ENCODE data around the gene OR3A3. TPM values are rescaled to one million over a fixed set of nuclear protein-coding genes. Genes with fewer than 3 reads are reported as not detected.
"Not testable (repeated sequence)": the region's sequence is repeated elsewhere in the genome, so short reads cannot be mapped to it uniquely, and the experiment has no call there.

OR3A3 gene
- total RNA-seq, result not detected

DNA sequence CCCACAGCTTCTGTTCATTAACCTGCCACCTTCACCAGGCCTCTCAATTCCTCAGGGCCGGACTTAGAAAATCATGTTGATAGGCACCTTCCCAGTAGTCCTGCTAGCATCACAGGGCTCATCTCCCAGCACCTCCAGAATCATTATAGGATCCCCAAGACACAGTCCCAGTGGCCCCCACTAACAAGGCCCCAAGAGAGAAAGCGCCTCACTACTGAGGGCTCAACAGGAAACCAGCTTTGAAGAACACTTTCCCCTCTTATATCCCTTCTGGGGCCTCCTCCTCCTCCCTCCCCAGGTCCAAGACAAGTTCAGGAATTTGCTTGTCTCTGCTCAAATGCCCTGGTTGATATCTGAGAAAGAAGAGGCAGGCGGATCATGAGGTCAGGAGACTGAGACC, at the start of gene OR3A3:
Gene OR3A3, plus strand, starts transcription at position 301 of the 400 bp plus-strand sequence.
- ChIA-PET CTCF (no interaction called here), POLR2A (no interaction called here)
- H3K36me3 Mint-ChIP-seq (ENCODE audit: low read depth), result no peaks in the 10 kb centered on the region
- peaks cover 11% of the 10 kb centered on the region for H3K9me3 Mint-ChIP-seq
- H3K27me3 Mint-ChIP-seq, result peaks cover 13% of the 10 kb centered on the region
- H3K4me1 Mint-ChIP-seq, result no peaks in the 10 kb centered on the region
- no peak within 1 kb of the TSS for H3K27ac Mint-ChIP-seq
- no peak for DNase-seq
- H3K4me3 Mint-ChIP-seq, result no peak within 1 kb of the TSS

DNA sequence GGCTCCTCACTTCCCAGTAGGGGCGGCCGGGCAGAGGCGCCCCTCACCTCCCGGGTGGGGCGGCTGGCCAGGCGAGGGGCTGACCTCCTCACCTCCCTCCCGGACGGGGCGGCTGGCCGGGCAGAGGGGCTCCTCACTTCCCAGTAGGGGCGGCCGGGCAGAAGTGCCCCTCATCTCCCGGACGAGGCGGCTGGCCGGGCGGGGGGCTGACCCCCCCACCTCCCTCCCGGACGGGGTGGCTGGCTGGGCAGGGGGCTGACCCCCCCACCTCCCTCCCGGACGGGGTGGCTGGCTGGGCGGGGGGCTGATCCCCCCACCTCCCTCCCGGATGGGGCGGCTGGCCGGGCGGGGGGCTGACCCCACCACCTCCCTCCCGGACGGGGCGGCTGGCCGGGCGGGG, 40.0 kb upstream of the OR3A3 start:
- H3K9me3 Mint-ChIP-seq, result peaks cover 13% of the 10 kb centered on the region
- H3K4me3 Mint-ChIP-seq; CTCF ChIA-PET; H3K36me3 Mint-ChIP-seq (ENCODE audit: low read depth); POLR2A ChIA-PET; H3K27ac Mint-ChIP-seq; H3K4me1 Mint-ChIP-seq; H3K27me3 Mint-ChIP-seq; DNase-seq: not testable (repeated sequence)

DNA sequence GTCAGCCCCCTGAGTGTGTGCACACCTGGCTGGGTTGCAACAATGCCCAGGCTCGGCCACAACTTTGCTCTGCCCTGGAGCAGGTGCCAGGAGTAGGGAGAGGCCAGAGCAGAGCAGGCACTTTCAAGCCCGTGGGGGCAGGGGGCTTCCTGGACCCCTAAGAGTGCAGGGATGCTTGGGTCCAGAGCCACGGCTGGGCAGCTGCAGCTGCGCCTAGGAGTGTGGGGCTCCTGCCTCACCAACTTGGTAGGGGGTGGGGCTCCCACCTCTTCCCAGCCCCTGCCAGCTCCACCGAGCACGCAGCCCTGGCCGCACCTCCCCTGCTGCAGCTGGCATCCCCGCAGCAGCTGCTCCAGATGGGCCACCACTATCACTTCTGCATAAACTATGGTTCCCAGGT, 32.8 kb upstream of the OR3A3 start:
- DNase-seq, result no peak
- Mint-ChIP-seq H3K4me3 (no peak overlapping the region), H3K36me3 (ENCODE audit: low read depth) (no peaks in the 10 kb centered on the region), H3K4me1 (no peaks in the 10 kb centered on the region), H3K9me3 (peaks cover 7% of the 10 kb centered on the region), H3K27me3 (no peaks in the 10 kb centered on the region), H3K27ac (no peak overlapping the region)
- CTCF ChIA-PET, result interaction anchor here (0.5 kb wide), 1 partner anchor 748 kb away, joined by 3 read pairs; no protein-coding TSS in a partner anchor
- POLR2A ChIA-PET, result no interaction called here

DNA sequence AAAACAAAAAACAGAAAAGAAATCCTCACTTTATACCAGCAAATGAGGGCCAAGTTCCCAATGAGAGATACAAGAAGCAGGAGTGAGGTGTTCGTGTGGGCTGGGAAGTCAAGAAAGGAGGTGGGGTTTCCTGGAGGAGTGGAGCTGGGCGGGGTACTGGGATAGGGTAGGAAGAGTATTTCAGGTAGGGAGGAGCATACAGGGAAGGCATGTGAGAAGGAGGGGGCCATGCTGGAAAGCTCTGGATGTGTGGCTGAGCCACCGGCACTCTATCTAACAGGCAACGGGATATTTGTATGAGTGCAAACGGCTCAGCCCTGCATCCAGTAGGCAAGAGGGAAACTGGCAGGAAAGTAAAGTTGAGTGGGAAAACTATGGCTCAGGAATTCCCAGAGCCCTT, 29.2 kb upstream of the OR3A3 start:
- Mint-ChIP-seq H3K27me3 (peaks cover 5% of the 10 kb centered on the region), H3K9me3 (peaks cover 2% of the 10 kb centered on the region), H3K27ac (no peak overlapping the region), H3K4me3 (no peak overlapping the region), H3K36me3 (ENCODE audit: low read depth) (no peaks in the 10 kb centered on the region), H3K4me1 (peaks cover 8% of the 10 kb centered on the region)
- no peak for DNase-seq
- ChIA-PET POLR2A (no interaction called here), CTCF (no interaction called here)

DNA sequence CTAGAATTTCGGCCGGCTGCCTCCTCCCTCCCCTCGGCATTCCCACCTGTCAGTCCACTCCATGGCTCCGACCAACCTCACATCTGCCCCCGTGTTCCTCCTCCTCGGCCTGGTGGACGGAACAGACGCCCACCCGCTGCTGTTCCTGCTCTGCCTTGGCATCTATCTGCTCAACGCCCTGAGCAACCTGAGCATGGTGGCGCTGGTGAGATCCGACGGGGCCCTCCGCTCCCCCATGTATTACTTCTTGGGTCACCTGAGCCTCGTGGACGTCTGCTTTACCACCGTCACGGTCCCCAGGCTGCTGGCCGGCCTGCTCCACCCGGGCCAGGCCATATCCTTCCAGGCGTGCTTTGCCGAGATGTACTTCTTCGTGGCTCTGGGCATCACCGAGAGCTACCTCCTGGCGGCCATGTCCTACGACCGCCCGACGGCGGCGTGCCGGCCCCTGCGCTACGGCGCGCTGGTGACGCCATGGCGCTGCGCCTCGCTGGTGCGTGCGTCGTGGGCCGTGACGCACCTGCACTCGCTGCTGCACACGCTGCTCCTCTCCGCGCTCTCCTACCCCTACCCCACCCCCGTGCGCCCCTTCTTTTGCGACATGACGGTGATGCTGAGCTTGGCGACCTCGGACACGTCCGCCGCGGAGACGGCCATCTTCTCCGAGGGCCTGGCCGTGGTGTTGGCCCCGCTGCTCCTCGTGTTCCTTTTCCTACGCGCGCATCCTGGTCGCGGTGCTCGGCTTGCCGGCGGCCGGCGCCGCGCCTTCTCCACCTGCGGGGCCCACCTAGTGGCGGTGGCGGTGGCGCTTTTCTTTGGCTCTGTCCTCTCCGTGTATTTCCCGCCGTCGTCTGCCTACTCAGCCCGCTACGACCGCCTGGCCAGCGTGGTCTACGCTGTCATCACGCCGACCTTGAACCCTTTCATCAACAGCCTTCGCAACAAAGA, 25.0 kb upstream of the OR3A3 start, which contains the start of gene OR3A2:
Gene OR3A2, minus strand, starts transcription at position 440 of the 948 bp plus-strand sequence.
- Mint-ChIP-seq H3K9me3 (peaks cover 2% of the 10 kb centered on the region), H3K27me3 (peaks cover 7% of the 10 kb centered on the region), H3K4me3 (peak within 1 kb of the TSS; percentile 69), H3K4me1 (peaks cover 8% of the 10 kb centered on the region), H3K36me3 (ENCODE audit: low read depth) (no peaks in the 10 kb centered on the region), H3K27ac (peak within 1 kb of the TSS; percentile 55)
- peak; percentile 45 for DNase-seq
- CTCF ChIA-PET, result no interaction called here
- POLR2A ChIA-PET, result no interaction called here

DNA sequence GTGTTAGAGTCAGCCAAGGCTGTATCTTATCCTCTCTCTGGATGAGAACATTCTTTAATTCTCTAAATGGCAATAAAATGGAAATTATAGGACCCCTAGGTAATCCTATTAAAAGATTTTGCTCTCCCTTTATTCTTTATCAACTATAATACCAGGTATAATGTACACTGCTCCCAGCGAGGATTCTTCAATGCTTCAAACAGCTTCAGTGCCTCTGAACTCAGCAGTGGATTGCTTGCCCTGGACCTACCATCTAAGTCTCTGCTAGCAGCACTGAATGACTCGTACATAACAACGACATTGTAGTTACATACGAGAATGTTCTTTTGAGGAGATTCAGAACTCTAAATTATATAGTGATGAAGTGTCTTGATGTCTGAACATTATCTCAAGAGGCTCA, 21.4 kb upstream of the OR3A3 start:
- CTCF ChIA-PET, result no interaction called here
- POLR2A ChIA-PET, result no interaction called here
- H3K4me3 Mint-ChIP-seq, result no peak overlapping the region
- H3K27ac Mint-ChIP-seq, result no peak overlapping the region
- peaks cover 8% of the 10 kb centered on the region for H3K4me1 Mint-ChIP-seq
- no peak for DNase-seq
- no peaks in the 10 kb centered on the region for H3K36me3 Mint-ChIP-seq (ENCODE audit: low read depth)
- peaks cover 17% of the 10 kb centered on the region for H3K27me3 Mint-ChIP-seq
- H3K9me3 Mint-ChIP-seq, result peaks cover 2% of the 10 kb centered on the region

DNA sequence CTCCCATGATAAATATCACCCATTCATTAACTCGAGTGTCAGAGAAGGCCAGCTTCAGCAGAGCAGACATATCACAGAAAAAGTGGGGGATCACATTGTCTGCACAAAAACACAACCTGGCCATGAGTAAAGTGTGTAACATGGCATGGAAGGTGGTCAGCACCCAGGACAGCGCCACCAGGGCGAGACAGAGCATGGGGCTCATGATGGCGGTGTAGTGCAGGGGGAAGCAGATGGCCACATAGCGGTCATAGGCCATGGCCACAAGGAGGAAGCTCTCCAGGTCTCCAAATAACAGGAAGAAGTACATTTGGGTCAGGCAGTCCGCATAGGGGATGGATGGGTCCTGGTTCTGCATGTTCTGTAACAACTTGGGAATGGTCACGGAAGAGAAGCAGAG, 13.4 kb upstream of the OR3A3 start:
- DNase-seq; H3K9me3 Mint-ChIP-seq; H3K4me1 Mint-ChIP-seq; POLR2A ChIA-PET; H3K27ac Mint-ChIP-seq; H3K4me3 Mint-ChIP-seq; H3K27me3 Mint-ChIP-seq; H3K36me3 Mint-ChIP-seq (ENCODE audit: low read depth): not testable (repeated sequence)
- CTCF ChIA-PET, result interaction anchor here (0.5 kb wide), 1 partner anchor 386 kb away, joined by 4 read pairs; no protein-coding TSS in a partner anchor

DNA sequence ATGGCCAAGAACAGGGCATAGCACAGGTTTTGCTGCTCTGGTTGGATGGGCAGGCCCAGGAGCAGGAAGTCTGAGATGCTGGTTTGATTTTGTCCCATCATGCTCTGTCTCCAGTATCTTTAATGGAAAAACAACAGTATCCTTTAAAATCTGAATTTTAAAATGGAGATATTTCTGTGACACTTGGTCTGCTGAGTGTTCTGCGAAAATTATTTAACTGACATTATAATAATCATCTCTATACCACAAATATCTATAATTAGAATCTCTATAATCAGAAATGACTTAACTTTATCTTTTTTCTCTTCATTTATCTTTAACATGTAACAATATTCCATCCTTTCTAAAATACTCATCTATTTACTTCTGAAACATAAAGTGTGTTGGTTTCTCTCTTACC, 12.9 kb upstream of the OR3A3 start, which contains the start of gene OR1E1:
Gene OR1E1, minus strand, starts transcription at position 101 of the 400 bp plus-strand sequence. Its CDS starts 0 bp downstream, at position 101.
- CTCF ChIA-PET, result no interaction called here
- H3K36me3 Mint-ChIP-seq (ENCODE audit: low read depth), result no peaks in the 10 kb centered on the region
- H3K27ac Mint-ChIP-seq, result no peak within 1 kb of the TSS
- no peak within 1 kb of the TSS for H3K4me3 Mint-ChIP-seq
- peaks cover 2% of the 10 kb centered on the region for H3K27me3 Mint-ChIP-seq
- H3K4me1 Mint-ChIP-seq, result no peaks in the 10 kb centered on the region
- DNase-seq, result no peak
- H3K9me3 Mint-ChIP-seq, result no peaks in the 10 kb centered on the region
- POLR2A ChIA-PET, result no interaction called here

DNA sequence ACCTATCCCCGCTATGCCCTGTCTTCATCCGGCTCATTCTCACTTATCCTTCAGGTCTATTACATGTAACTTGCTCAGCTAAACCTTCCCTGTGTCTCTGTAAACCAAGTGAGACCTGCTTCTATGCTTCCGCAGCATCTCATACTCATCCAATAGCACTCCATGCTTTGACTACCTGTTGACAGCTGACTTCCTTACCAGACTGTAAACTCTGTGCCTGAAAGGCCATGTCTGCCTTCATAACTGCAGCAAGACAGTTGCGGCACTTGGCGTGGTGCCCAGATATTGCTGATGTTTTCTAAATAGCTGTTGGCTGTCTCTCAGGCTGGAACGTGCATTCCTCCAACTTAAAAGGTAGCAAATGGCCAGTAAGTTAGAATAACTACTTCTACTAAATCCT, 11.1 kb upstream of the OR3A3 start:
- Mint-ChIP-seq H3K36me3 (ENCODE audit: low read depth) (no peaks in the 10 kb centered on the region), H3K27me3 (peaks cover 2% of the 10 kb centered on the region)

DNA sequence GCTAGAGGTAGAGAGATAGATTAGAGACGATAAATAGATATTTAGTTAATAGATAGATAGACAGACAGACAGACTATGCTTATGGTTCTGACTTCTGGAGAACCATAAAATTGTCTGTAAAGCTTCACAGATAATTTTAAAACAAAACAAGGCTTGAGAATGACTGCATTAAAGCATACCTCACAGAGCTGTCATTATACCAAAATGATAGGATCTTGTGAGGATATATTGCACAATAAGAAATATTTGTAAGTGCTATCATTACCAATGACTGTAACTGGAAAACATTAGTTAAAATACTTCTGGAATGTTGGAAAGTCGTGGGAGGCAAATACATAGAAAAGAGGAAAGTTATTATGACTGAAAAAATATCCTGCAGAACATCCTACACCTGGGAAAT, 9.4 kb upstream of the OR3A3 start:
- Mint-ChIP-seq H3K36me3 (ENCODE audit: low read depth) (no peaks in the 10 kb centered on the region), H3K9me3 (no peaks in the 10 kb centered on the region), H3K27ac (no peak overlapping the region), H3K4me1 (no peaks in the 10 kb centered on the region), H3K4me3 (no peak overlapping the region), H3K27me3 (peaks cover 2% of the 10 kb centered on the region)
- ChIA-PET POLR2A (no interaction called here), CTCF (no interaction called here)
- DNase-seq, result no peak

More for the DNA sequence above, 11.1 kb upstream of the OR3A3 start:
- CTCF ChIA-PET, result no interaction called here
- POLR2A ChIA-PET, result no interaction called here
- Mint-ChIP-seq H3K9me3 (no peaks in the 10 kb centered on the region), H3K4me3 (no peak overlapping the region), H3K27ac (no peak overlapping the region), H3K4me1 (no peaks in the 10 kb centered on the region)
- DNase-seq, result no peak

DNA sequence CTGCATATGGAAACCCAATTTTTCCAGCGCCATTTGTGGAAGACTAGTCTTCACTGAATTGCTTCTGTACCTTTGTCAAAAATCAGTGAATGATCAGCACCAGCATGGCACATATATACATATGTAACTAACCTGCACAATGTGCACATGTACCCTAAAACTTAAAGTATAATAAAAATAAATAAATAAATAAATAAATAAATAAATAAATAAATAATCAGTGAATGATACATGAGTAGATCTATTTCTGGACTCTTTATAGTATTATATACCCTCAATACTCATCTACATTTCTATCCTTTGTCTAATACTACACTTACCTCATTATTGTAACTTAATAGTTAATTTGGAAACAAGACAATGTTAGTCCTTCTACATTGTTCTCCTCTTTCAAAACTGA, 7.3 kb upstream of the OR3A3 start:
- H3K36me3 Mint-ChIP-seq (ENCODE audit: low read depth); H3K27ac Mint-ChIP-seq; H3K4me3 Mint-ChIP-seq; CTCF ChIA-PET; POLR2A ChIA-PET; H3K4me1 Mint-ChIP-seq; DNase-seq; H3K9me3 Mint-ChIP-seq; H3K27me3 Mint-ChIP-seq: not testable (repeated sequence)

DNA sequence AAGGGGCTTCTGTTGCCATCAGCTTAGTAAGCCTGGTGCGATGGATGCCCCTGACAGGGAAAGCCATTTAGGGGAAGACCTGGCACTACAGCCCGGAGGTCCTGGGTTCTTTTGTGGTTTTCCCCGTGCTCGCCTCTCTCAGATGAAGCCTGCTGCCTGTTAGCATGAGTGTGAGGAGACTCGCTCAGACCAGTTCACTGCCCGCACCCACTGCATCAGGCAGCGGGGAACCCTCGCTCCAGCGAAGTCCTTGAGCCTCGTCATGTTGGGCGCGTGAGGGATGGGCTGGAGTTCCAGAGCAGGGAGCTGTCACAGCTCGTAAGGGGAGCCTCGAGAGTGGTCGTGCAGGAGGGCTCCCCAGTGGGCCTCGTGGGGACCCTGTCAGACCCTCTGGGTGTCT, 1.0 kb downstream of the OR3A3 start:
- H3K36me3 Mint-ChIP-seq (ENCODE audit: low read depth); H3K4me1 Mint-ChIP-seq; CTCF ChIA-PET; H3K27ac Mint-ChIP-seq; POLR2A ChIA-PET; H3K4me3 Mint-ChIP-seq; DNase-seq: not testable (repeated sequence)
- Mint-ChIP-seq H3K27me3 (peaks cover 16% of the 10 kb centered on the region), H3K9me3 (peaks cover 11% of the 10 kb centered on the region)

DNA sequence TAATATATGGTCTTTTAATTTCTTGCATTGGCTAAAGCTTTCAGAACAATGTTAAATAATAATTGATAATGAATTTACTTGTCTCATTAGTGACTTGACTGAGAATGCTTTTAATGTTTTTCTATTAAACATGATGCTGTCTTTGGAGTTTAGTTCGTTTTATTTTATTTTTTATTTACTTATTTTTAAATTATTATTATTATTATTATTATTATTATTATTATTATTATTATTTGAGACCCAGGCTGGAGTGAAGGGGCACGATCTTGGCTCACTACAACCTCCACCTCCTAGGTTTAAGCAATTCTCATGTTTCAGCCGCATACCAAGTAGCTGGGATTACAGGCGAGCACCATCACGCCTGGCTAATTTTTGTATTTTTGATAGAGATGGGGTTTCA, 4.4 kb downstream of the OR3A3 start:
- H3K9me3 Mint-ChIP-seq, result no peaks in the 10 kb centered on the region
- H3K27me3 Mint-ChIP-seq, result peaks cover 20% of the 10 kb centered on the region
- no peaks in the 10 kb centered on the region for H3K4me1 Mint-ChIP-seq
- ChIA-PET POLR2A (no interaction called here), CTCF (no interaction called here)
- H3K4me3 Mint-ChIP-seq, result no peak overlapping the region
- no peak overlapping the region for H3K27ac Mint-ChIP-seq
- H3K36me3 Mint-ChIP-seq (ENCODE audit: low read depth), result no peaks in the 10 kb centered on the region
- DNase-seq, result no peak

DNA sequence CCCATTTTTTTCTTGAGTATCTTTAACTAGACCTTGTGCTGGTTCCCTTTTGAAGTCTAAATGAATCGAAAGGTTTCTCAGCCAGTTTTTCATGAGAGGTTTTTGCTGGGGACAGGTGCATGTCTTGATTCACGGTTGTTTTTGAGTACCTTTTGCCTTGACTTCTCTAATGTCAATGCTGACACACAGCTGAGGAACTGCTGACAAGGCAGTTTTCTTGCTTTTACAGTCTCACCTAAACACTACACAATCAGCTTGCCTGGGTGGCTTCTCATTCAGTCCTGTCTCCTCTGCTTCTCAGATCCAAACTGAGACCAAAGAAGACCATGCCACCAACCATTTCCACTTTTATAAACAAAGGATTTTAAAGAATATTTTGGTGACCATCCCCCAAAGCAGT, 7.1 kb downstream of the OR3A3 start:
- POLR2A ChIA-PET, result no interaction called here
- CTCF ChIA-PET, result no interaction called here
- Mint-ChIP-seq H3K4me1 (no peaks in the 10 kb centered on the region), H3K27me3 (peaks cover 11% of the 10 kb centered on the region), H3K9me3 (no peaks in the 10 kb centered on the region), H3K36me3 (ENCODE audit: low read depth) (no peaks in the 10 kb centered on the region), H3K27ac (no peak overlapping the region), H3K4me3 (no peak overlapping the region)
- no peak for DNase-seq
